Adrenal gland (tissue), 12 donors: ENCODE data around the gene DPM2. TPM values are rescaled to one million over a fixed set of nuclear protein-coding genes. Genes with fewer than 3 reads are reported as not detected.

Experiments used
- DNase-seq, 7 donors: peaks; one replicate each; pipeline ENCODE4 v3.0.0-alpha.2; 2019 to 2020
- H3K27ac ChIP-seq, 5 donors: fragments of 200-600 bp; sonication (generic) in 4 of 5; 1 replicate in 3 of 5; 2 replicates in 2 of 5; pipeline versions ENCODE4 v1.5.1 to v1.8.0; 2016 to 2020; ENCODE audit warnings: mild to moderate bottlenecking in 1 of 5
- H3K27me3 ChIP-seq: fragments of 200-600 bp; 2 replicates; pipeline ENCODE4 v1.8.0; 2021
- H3K36me3 ChIP-seq, 2 donors: fragments of 200-600 bp; replicated peaks in 1 of 2; 1 replicate in 1 of 2; 2 replicates in 1 of 2; pipeline versions ENCODE4 v1.5.1 to v1.8.0; 2018 to 2022
- H3K4me1 ChIP-seq, 2 donors: fragments of 200-600 bp; replicated peaks in 1 of 2; 1 replicate in 1 of 2; 2 replicates in 1 of 2; pipeline versions ENCODE4 v1.5.1 to v1.8.0; 2018 to 2021
- H3K4me3 ChIP-seq, 4 donors: fragments of 200-600 bp; sonication (generic) in 3 of 4; one replicate each; pipeline ENCODE4 v1.5.1; 2016 to 2018
- H3K9me3 ChIP-seq, 3 donors: fragments of 200-600 bp; sonication (generic) in 1 of 3; replicated peaks in 1 of 3; 1 replicate in 2 of 3; 2 replicates in 1 of 3; pipeline versions ENCODE4 v1.5.1 to v1.8.0; 2016 to 2021
- CTCF ChIP-seq, 6 experiments: fragments of 450-650 bp in 4 of 6; fragments of 200-600 bp in 2 of 6; sonication (generic) in 1 of 6; IDR thresholded peaks; 1 replicate in 5 of 6; 2 replicates in 1 of 6; pipeline versions ENCODE4 v1.5.1 to v1.8.0; 2016 to 2021; ENCODE audit warnings: antibody characterized with exemption in 6 of 6, mild to moderate bottlenecking in 2 of 6, moderate library complexity in 1 of 6
- POLR2A ChIP-seq, 2 donors: fragments of 450-650 bp; IDR thresholded peaks; one replicate each; pipeline ENCODE4 v1.6.1; 2017; ENCODE audit warnings: antibody characterized with exemption in 2 of 2, mild to moderate bottlenecking in 2 of 2, moderate library complexity in 1 of 2
- WGBS, 4 donors: extraction: QIAGEN DNeasy Blood & Tissue Kit in 2 of 4; methylation state at CpG; one replicate each; pipeline versions ENCODE4 v1.1.5 to v1.1.7; 2013 to 2017; 5-methylcytosine and 5-hydroxymethylcytosine counted together
- intact Hi-C, 2 donors: fragments of 100-400 bp; cut with DNase I; formaldehyde crosslinking; loops; one replicate each; pipeline versions ENCODE4 v1.14.1 to v1.15.0; 2022 to 2023
- polyA plus RNA-seq, 3 donors: library from polyadenylated mRNA; stranded (reverse); fragments of 200-250 nt in 2 of 3; fragments of 350-450 nt in 1 of 3; fragmentation: Illumina TruSeq in 1 of 3; extraction: RNeasy Lipid Tissue Mini Kit (QIAGEN cat#74804) in 1 of 3; gene quantifications; one replicate each; pipeline ENCODE4 v1.2.3, GENCODE V29; 2013 to 2014
- total RNA-seq, 9 donors: library from RNA; depleted of rRNA in 4 of 9; stranded (reverse); fragments of >200 nt in 4 of 9; fragments of 120-200 nt in 1 of 9; fragmentation: NEBNext Ultra II Directional in 1 of 9; extraction: Animal tissue kit (Norgen Biotek cat#: 25700) in 1 of 9; gene quantifications; one replicate each; pipeline versions ENCODE4 v1.1.0 to v1.2.4, GENCODE V29; 2013 to 2023
- donor health status: healthy with polysubstance abuse.
- donor health status: Bipolar disorder and iron deficiency.
- donor health status: DM: yes; HTN: yes; CAD: no.
- donor health status: DM: no; HTN: no; CAD: no.
- donor health status: DM: no; HTN: no; CAD: no.
- donor health status: DM: yes; HTN: yes; CAD: no.

DPM2 gene
- total and polyA plus RNA-seq, 12 donors: 18.4 to 46.8 (median 33.5) TPM

DNA sequence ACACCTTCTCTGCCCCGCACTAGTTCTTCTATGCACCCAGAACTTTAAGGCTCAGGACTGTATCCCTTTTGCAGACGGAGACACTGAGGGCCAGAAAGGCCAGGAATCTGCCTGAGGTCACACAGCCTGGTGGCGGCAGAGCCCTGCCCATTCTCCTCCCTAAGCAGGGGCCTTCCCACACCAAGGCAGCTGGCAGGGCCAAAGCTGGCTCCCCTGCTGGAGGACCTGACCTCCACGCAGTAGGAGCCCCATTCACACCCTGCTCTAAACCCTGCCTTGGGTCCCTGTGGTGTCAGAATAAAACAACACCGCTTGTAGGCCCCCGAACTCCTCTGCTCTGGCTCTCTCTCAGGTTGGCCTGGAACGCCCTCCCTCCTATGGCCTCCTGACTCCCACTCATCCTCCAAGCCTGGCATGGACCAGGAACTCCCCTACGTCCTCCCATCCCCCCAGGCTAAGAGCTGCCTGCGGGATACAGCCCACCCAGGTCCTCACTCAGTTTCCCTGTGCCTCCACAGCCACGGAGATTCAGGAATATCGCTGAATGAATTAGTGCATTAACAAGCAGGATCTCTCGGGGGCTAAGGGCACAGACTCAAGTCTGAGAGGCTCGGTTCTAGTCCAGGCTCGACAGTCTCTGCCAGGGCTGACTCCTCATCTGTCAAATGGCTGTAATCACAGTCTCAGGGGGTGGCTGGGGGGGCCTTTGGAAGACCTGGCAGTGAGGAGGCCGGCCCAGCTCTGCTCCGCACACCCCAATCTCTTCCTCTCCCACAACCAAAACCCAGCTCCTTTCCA lies 41.1 kb downstream of the DPM2 start:
- TF ChIP-seq CTCF (IDR thresholded peaks at IDR 0.05) (no peak), POLR2A (IDR thresholded peaks at IDR 0.05) (no peak)
- DNase-seq: no peak

GRCh38 chr9:127895811-127896210 lies 41.8 kb downstream of the DPM2 start:
- no peak for TF ChIP-seq CTCF (IDR thresholded peaks at IDR 0.05)
- no peak for TF ChIP-seq POLR2A (IDR thresholded peaks at IDR 0.05)
- Histone ChIP-seq H3K27me3 (no peaks in the 10 kb centered on the region), H3K36me3 (peaks cover 0 to 48% of the 10 kb centered on the region in 2 donors), H3K4me3 (no peak overlapping the region), H3K4me1 (peaks cover 7 to 31% of the 10 kb centered on the region in 2 donors), H3K27ac (no peak overlapping the region), H3K9me3 (no peaks in the 10 kb centered on the region)
- WGBS, 4 donors: 92 to 94% (median 94%) methylated on average over 8 of the region's 8 CpGs
- intact Hi-C loops: no loop called here
- DNase-seq: no peak

More for the DNA sequence above, 41.1 kb downstream of the DPM2 start:
- Histone ChIP-seq H3K36me3 (peaks cover 0 to 43% of the 10 kb centered on the region in 2 donors), H3K4me3 (peak overlapping the region in 1 of 4 donors; percentile 28), H3K9me3 (no peaks in the 10 kb centered on the region), H3K27ac (peak overlapping the region in 2 of 5 donors; percentile 38 to 87), H3K27me3 (no peaks in the 10 kb centered on the region), H3K4me1 (peaks cover 7 to 31% of the 10 kb centered on the region in 2 donors)
- 65 to 71% (median 67%) methylated on average over 12 to 16 of the region's 16 CpGs for WGBS, 4 donors
- intact Hi-C loops: no loop called here

- peaks cover 7 to 24% of the 10 kb centered on the region in 2 donors for H3K4me1 ChIP-seq
- no peaks in the 10 kb centered on the region for H3K9me3 ChIP-seq
- no peak for DNase-seq
- no peak overlapping the region for H3K27ac ChIP-seq
- H3K27me3 ChIP-seq: no peaks in the 10 kb centered on the region
- WGBS, 4 donors: 96 to 100% (median 97%) methylated on average over 4 of the region's 4 CpGs
- peaks cover 0 to 69% of the 10 kb centered on the region in 2 donors for H3K36me3 ChIP-seq
- H3K4me3 ChIP-seq: no peak overlapping the region
- TF ChIP-seq POLR2A (IDR thresholded peaks at IDR 0.05) (no peak), CTCF (IDR thresholded peaks at IDR 0.05) (no peak)
- intact Hi-C loops: no loop called here
Measured at GRCh38 chr9:127893392-127893791, 44.3 kb downstream of the DPM2 start.

DNA sequence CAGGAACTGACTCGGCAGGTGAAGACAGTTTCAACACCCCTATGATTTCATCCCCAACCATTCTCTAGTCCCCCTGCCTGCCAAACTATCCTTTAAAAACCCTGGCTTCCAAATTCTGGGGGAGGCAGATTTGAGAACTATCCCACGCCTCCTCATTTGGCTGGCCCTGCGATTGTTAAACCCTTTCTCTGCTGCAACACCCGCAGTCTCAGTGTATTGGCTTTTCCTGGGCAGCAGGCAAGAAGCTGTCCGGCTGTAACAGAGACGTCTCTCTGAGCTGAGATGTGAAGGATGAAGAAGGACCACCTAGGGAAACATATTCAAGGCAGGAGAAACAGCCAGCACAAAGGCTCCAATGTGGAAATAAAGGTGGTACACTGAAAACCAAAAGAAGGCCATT lies 44.8 kb downstream of the DPM2 start:
- H3K36me3 ChIP-seq: peaks cover 0 to 72% of the 10 kb centered on the region in 2 donors
- 90 to 98% (median 95%) methylated on average over 6 of the region's 6 CpGs for WGBS, 4 donors
- H3K27me3 ChIP-seq: no peaks in the 10 kb centered on the region
- no peak overlapping the region for H3K4me3 ChIP-seq
- no peaks in the 10 kb centered on the region for H3K9me3 ChIP-seq
- no peak overlapping the region for H3K27ac ChIP-seq
- TF ChIP-seq POLR2A (IDR thresholded peaks at IDR 0.05) (no peak), CTCF (IDR thresholded peaks at IDR 0.05) (no peak)
- intact Hi-C loops: no loop called here
- no peak for DNase-seq
- H3K4me1 ChIP-seq: peaks cover 7 to 19% of the 10 kb centered on the region in 2 donors
